Type B pancreatic cell (in vitro differentiated cells): ENCODE data around the gene MED20. TPM values are rescaled to one million over a fixed set of nuclear protein-coding genes. Genes with fewer than 3 reads are reported as not detected.

ENCODE experiments used
- DNase-seq: peaks from one replicate; pipeline ENCODE4 v3.0.0; 2021; ENCODE audit warnings: mixed read lengths; ENCODE audit not compliant: unreplicated experiment; ENCODE audit errors: extremely low spot score
- H3K27ac Mint-ChIP-seq: 2 replicates; pipeline ENCODE4 v1.8.0; 2021; ENCODE audit warnings: mild to moderate bottlenecking, mixed read lengths
- H3K27me3 Mint-ChIP-seq: 2 replicates; pipeline ENCODE4 v1.8.0; 2021; ENCODE audit warnings: mixed read lengths
- H3K36me3 Mint-ChIP-seq: 2 replicates; pipeline ENCODE4 v1.8.0; 2021; ENCODE audit warnings: mixed read lengths
- H3K4me1 Mint-ChIP-seq: one replicate; pipeline ENCODE4 v1.8.0; 2021; ENCODE audit warnings: mixed read lengths; ENCODE audit not compliant: unreplicated experiment
- H3K4me3 Mint-ChIP-seq: 2 replicates; pipeline ENCODE4 v1.8.0; 2021; ENCODE audit warnings: mild to moderate bottlenecking, mixed read lengths
- H3K9me3 Mint-ChIP-seq: 2 replicates; pipeline ENCODE4 v1.8.0; 2021; ENCODE audit warnings: mixed read lengths
- total RNA-seq: library from RNA; stranded (reverse); gene quantifications from 2 replicates; pipeline ENCODE4 v1.2.1, GENCODE V29; 2021; ENCODE audit warnings: low replicate concordance
- TF ChIP-seq, protein P1 (sequence below): fragments of 200-600 bp; sonication (generic); conservative IDR thresholded peaks from 2 replicates; pipeline ENCODE4 v1.5.0; 2021; ENCODE audit warnings: antibody characterized with exemption, mild to moderate bottlenecking

MED20 gene
- total RNA-seq, 1 donor from 2014 or later: 31.8 TPM

DNA sequence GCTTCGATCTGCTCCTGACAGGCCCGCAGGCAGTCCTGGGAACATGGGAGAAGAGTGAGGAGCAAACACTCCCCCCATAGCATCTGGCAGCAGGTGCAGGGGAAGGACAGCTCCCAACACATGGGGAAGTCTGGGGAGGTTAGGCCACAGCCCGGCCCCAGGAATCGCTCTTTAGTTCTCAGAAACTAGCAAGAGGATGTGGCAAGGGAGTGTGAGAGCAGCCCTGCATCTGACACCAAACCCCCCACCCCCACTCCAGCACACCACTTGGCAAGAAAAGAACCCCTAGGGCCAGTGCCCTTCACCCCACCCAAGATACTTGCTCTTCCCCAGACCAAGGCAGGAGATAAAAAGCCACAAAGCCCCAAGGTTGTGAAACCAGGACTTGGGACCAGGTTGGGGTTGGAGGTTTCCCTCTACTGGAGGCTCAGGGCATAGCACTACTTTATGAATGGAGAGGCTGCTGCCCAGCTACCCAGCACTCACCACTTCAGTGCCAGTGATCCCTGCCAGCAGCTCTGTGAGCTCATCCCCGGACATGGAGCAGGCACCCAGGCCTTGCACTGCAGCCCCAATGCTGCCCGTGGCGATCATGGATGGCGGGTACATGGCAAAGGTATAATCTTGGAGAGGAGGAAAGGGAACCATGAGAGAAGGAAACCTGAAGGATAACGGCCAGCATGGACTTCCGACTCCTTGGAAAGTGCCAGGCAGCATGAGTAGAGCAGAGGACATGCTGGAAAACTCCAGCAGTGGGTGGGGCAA is 15.3 kb upstream of the MED20 start:
- H3K27ac Mint-ChIP-seq: peak overlapping the region; percentile 83
- no peak for DNase-seq
- H3K4me1 Mint-ChIP-seq: peaks cover 28% of the 10 kb centered on the region
- H3K36me3 Mint-ChIP-seq: peaks cover 22% of the 10 kb centered on the region
- TF ChIP-seq, protein P1, sequence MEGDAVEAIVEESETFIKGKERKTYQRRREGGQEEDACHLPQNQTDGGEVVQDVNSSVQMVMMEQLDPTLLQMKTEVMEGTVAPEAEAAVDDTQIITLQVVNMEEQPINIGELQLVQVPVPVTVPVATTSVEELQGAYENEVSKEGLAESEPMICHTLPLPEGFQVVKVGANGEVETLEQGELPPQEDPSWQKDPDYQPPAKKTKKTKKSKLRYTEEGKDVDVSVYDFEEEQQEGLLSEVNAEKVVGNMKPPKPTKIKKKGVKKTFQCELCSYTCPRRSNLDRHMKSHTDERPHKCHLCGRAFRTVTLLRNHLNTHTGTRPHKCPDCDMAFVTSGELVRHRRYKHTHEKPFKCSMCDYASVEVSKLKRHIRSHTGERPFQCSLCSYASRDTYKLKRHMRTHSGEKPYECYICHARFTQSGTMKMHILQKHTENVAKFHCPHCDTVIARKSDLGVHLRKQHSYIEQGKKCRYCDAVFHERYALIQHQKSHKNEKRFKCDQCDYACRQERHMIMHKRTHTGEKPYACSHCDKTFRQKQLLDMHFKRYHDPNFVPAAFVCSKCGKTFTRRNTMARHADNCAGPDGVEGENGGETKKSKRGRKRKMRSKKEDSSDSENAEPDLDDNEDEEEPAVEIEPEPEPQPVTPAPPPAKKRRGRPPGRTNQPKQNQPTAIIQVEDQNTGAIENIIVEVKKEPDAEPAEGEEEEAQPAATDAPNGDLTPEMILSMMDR: peak; percentile 83
- H3K4me3 Mint-ChIP-seq: peak overlapping the region; percentile 84
- H3K9me3 Mint-ChIP-seq: no peaks in the 10 kb centered on the region
- no peaks in the 10 kb centered on the region for H3K27me3 Mint-ChIP-seq

DNA sequence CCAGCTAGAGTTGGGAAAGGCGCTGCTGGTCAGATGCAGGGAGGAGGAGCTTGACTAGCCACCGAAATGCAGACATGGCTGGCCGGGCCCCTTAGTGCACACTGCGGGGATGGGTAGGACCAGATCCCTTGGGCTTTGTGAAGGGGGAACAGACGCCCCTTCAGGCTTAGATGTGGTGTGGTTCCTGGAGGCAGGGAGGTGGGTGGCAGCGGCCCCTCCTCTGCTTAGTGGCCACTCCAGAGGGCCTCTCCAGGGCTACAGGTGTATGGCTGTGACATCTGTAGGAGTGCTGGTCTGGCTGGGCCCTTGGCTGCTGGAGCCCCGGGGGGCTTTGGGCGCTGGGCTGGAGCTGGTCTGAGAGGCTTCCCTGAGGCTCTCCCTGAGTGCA is 14.7 kb upstream of the MED20 start:
- no peaks in the 10 kb centered on the region for H3K9me3 Mint-ChIP-seq
- peak overlapping the region; percentile 83 for H3K27ac Mint-ChIP-seq
- TF ChIP-seq, protein P1: no peak
- H3K4me1 Mint-ChIP-seq: peaks cover 28% of the 10 kb centered on the region
- H3K36me3 Mint-ChIP-seq: peaks cover 22% of the 10 kb centered on the region
- DNase-seq: no peak
- H3K4me3 Mint-ChIP-seq: no peak overlapping the region
- no peaks in the 10 kb centered on the region for H3K27me3 Mint-ChIP-seq

- Mint-ChIP-seq H3K9me3 (no peaks in the 10 kb centered on the region), H3K27ac (peak overlapping the region; percentile 64), H3K4me3 (no peak overlapping the region), H3K27me3 (no peaks in the 10 kb centered on the region), H3K36me3 (peaks cover 22% of the 10 kb centered on the region), H3K4me1 (peaks cover 25% of the 10 kb centered on the region)
- no peak for DNase-seq
- TF ChIP-seq, protein P1: no peak
These were observed 14.2 kb upstream of the MED20 start for GRCh38 chr6:41935193-41935574.

DNA sequence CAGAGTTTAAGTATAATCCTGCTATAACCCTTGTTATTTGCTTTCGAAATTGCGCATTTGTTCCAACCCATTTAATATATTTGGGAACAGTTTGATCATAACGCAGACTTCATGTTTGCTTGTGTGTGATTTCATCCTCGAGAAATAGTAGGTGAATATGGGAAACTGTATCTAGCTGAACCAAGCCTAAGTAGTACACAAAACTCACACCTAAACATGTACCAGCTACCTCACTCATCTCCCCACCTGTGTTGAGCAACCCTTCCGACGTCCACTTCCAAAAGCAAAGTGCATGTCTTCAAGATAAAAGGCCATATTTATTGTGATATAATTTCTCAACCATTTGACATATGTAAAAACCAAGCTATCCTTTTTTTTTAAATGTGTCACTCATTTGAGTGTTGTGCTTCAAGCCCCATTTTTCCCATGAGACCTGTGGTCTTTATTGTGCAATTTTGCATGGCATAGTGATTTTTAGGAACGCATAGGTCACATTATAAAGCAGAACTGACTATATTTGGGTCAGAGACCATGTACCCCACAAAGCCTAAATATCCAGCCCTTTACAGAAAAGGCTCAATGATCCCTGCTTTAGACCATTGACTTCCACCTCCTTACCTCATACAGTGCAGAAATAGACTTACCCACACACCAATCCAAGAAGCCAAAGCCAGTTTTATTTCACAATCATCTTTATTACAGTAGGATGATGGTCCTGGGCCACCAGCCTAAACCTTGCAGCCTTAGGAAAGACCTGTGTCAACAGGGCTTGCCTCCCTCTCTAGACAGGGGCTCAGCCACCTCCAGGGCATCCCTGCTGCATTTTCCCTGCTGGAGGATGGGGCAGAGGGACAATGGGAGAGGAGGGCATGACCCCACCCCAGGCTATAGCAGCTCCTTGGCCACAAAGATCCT is 13.6 kb upstream of the MED20 start:
- Mint-ChIP-seq H3K9me3 (no peaks in the 10 kb centered on the region), H3K27me3 (no peaks in the 10 kb centered on the region), H3K4me1 (peaks cover 18% of the 10 kb centered on the region), H3K4me3 (no peak overlapping the region), H3K36me3 (peaks cover 22% of the 10 kb centered on the region), H3K27ac (peak overlapping the region; percentile 64)
- no peak for DNase-seq
- TF ChIP-seq, protein P1: no peak

- Mint-ChIP-seq H3K27ac (no peak overlapping the region), H3K36me3 (peaks cover 25% of the 10 kb centered on the region), H3K27me3 (no peaks in the 10 kb centered on the region), H3K4me3 (no peak overlapping the region), H3K4me1 (peaks cover 8% of the 10 kb centered on the region), H3K9me3 (no peaks in the 10 kb centered on the region)
- no peak for DNase-seq
- TF ChIP-seq, protein P1: no peak
These were observed 11.4 kb upstream of the MED20 start for GRCh38 chr6:41932378-41932777.
